PC-3 (cell line): ENCODE data around the gene MCHR2.

Experiments
- CTCF ChIP-seq: fragments of 300-600 bp; sonication (generic); conservative IDR thresholded peaks from 2 replicates; pipeline ENCODE4 v1.5.1; 2017; ENCODE audit warnings: antibody characterized with exemption, low read depth, mild to moderate bottlenecking, low read length
- EZH2 ChIP-seq: fragments of 300-600 bp; sonication (generic); IDR thresholded peaks from one replicate; pipeline ENCODE4 v1.6.1; 2017; ENCODE audit warnings: antibody characterized with exemption, mild to moderate bottlenecking, low read length; ENCODE audit not compliant: unreplicated experiment
- EZH2phosphoT487 ChIP-seq: fragments of 300-600 bp; sonication (generic); IDR thresholded peaks from 2 replicates; pipeline ENCODE4 v1.6.1; 2018; ENCODE audit warnings: mild to moderate bottlenecking, antibody characterized with exemption, low read length, borderline replicate concordance

- TF ChIP-seq CTCF: no peak
- no peak for TF ChIP-seq EZH2
- TF ChIP-seq EZH2phosphoT487: no peak
Measured at GRCh38 chr6:100022847-100023246, 28.8 kb upstream of the MCHR2 start.
